Measurements from ENCODE around the gene ZCWPW1. TPM values are rescaled to one million over a fixed set of nuclear protein-coding genes. Genes with fewer than 3 reads are reported as not detected.

ZCWPW1 gene
- total and polyA plus RNA-seq, 2 of the 13 experiments (the other 11 are each of a cell fraction or from before 2014, with no cell fraction given): 2.4 to 2.5 TPM

DNA sequence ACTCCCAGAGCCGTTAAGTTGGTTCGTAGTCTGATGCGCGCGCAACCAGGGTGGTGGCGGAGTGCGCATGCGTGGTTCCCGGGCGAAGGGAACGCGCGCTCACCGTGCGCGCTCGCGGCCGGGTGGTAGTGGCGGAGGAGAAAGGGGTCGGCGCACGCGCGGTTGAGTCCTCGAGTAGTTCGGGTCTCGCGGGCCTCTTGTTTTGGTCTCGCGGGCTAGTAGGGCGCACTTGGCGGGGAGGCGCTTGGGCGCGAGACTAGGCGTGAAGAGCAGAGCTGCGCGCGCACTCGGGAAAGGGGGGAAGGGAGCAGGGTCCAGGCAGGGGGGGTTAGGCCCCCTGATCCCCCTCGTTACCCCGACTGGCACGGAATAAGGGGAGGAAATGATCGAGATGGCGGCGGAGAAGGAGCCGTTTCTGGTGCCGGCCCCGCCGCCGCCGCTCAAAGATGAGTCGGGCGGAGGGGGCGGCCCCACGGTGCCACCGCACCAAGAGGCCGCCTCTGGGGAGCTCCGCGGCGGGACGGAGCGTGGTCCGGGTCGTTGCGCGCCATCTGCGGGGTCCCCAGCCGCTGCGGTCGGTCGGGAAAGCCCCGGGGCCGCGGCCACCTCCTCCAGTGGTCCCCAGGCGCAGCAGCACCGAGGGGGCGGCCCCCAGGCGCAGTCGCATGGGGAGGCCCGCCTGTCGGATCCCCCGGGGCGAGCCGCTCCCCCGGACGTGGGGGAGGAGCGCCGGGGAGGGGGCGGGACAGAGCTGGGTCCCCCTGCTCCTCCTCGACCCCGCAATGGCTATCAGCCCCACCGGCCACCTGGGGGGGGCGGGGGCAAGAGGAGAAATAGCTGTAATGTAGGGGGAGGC is 1.4 kb upstream of the ZCWPW1 start, which contains the start of gene MEPCE (continued):
- TF ChIP-seq, protein P1, sequence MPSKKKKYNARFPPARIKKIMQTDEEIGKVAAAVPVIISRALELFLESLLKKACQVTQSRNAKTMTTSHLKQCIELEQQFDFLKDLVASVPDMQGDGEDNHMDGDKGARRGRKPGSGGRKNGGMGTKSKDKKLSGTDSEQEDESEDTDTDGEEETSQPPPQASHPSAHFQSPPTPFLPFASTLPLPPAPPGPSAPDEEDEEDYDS (CRISPR knock-in tag; IDR thresholded peaks at IDR 0.05): no peak
- TF ChIP-seq ZNF350 (CRISPR knock-in tag; IDR thresholded peaks at IDR 0.05; ENCODE audit: borderline replicate concordance, low read depth): no peak
- no peak for TF ChIP-seq ZNF484 (CRISPR knock-in tag; IDR thresholded peaks at IDR 0.05; ENCODE audit: borderline replicate concordance, low read depth)
- peak; percentile 79 for TF ChIP-seq ZNF777 (CRISPR knock-in tag; IDR thresholded peaks at IDR 0.05)
- no peak for TF ChIP-seq POLR2AphosphoS2 (IDR thresholded peaks at IDR 0.05; ENCODE audit: low read depth, low read length)
- TF ChIP-seq CHCHD3 (CRISPR knock-in tag; IDR thresholded peaks at IDR 0.05): no peak
- TF ChIP-seq, protein P2, sequence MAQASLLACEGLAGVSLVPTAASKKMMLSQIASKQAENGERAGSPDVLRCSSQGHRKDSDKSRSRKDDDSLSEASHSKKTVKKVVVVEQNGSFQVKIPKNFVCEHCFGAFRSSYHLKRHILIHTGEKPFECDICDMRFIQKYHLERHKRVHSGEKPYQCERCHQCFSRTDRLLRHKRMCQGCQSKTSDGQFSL (CRISPR knock-in tag; IDR thresholded peaks at IDR 0.05): 0 out of 2 replicates have a peak, but pooled peaks have one; percentile 16
- TF ChIP-seq, protein P3, sequence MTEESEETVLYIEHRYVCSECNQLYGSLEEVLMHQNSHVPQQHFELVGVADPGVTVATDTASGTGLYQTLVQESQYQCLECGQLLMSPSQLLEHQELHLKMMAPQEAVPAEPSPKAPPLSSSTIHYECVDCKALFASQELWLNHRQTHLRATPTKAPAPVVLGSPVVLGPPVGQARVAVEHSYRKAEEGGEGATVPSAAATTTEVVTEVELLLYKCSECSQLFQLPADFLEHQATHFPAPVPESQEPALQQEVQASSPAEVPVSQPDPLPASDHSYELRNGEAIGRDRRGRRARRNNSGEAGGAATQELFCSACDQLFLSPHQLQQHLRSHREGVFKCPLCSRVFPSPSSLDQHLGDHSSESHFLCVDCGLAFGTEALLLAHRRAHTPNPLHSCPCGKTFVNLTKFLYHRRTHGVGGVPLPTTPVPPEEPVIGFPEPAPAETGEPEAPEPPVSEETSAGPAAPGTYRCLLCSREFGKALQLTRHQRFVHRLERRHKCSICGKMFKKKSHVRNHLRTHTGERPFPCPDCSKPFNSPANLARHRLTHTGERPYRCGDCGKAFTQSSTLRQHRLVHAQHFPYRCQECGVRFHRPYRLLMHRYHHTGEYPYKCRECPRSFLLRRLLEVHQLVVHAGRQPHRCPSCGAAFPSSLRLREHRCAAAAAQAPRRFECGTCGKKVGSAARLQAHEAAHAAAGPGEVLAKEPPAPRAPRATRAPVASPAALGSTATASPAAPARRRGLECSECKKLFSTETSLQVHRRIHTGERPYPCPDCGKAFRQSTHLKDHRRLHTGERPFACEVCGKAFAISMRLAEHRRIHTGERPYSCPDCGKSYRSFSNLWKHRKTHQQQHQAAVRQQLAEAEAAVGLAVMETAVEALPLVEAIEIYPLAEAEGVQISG (CRISPR knock-in tag; IDR thresholded peaks at IDR 0.05): peak; percentile 29
- TF ChIP-seq MED1 (CRISPR knock-in tag; IDR thresholded peaks at IDR 0.05): no peak; the same call in 1 of the 2 replicates
- TF ChIP-seq ZNF564 (CRISPR knock-in tag; IDR thresholded peaks at IDR 0.05): no peak
- peak; percentile 13; the same call in 1 of the 2 replicates for TF ChIP-seq HDAC1 (CRISPR knock-in tag; IDR thresholded peaks at IDR 0.05)
- TF ChIP-seq AGO2 (optimal IDR thresholded peaks at IDR 0.05; ENCODE audit: low read depth, low read length): peak; percentile 94
- TF ChIP-seq IRX3 (CRISPR knock-in tag; IDR thresholded peaks at IDR 0.05; ENCODE audit: borderline replicate concordance, low read depth): no peak
- no peak for TF ChIP-seq CENPT (CRISPR knock-in tag; IDR thresholded peaks at IDR 0.05; ENCODE audit: low read depth)
- TF ChIP-seq ZFP62 (CRISPR knock-in tag; IDR thresholded peaks at IDR 0.05): no peak
- TF ChIP-seq, protein P4, sequence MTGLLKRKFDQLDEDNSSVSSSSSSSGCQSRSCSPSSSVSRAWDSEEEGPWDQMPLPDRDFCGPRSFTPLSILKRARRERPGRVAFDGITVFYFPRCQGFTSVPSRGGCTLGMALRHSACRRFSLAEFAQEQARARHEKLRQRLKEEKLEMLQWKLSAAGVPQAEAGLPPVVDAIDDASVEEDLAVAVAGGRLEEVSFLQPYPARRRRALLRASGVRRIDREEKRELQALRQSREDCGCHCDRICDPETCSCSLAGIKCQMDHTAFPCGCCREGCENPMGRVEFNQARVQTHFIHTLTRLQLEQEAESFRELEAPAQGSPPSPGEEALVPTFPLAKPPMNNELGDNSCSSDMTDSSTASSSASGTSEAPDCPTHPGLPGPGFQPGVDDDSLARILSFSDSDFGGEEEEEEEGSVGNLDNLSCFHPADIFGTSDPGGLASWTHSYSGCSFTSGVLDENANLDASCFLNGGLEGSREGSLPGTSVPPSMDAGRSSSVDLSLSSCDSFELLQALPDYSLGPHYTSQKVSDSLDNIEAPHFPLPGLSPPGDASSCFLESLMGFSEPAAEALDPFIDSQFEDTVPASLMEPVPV (CRISPR knock-in tag; IDR thresholded peaks at IDR 0.05): no peak; the same call in 1 of the 2 replicates
- TF ChIP-seq, protein P5, sequence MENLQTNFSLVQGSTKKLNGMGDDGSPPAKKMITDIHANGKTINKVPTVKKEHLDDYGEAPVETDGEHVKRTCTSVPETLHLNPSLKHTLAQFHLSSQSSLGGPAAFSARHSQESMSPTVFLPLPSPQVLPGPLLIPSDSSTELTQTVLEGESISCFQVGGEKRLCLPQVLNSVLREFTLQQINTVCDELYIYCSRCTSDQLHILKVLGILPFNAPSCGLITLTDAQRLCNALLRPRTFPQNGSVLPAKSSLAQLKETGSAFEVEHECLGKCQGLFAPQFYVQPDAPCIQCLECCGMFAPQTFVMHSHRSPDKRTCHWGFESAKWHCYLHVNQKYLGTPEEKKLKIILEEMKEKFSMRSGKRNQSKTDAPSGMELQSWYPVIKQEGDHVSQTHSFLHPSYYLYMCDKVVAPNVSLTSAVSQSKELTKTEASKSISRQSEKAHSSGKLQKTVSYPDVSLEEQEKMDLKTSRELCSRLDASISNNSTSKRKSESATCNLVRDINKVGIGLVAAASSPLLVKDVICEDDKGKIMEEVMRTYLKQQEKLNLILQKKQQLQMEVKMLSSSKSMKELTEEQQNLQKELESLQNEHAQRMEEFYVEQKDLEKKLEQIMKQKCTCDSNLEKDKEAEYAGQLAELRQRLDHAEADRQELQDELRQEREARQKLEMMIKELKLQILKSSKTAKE (CRISPR knock-in tag; IDR thresholded peaks at IDR 0.05; ENCODE audit: borderline replicate concordance): no peak
- TF ChIP-seq ZBTB7B (CRISPR knock-in tag; IDR thresholded peaks at IDR 0.05): no peak
- no peak for TF ChIP-seq ZNF670 (CRISPR knock-in tag; IDR thresholded peaks at IDR 0.05; ENCODE audit: borderline replicate concordance)

All from HepG2 (cell line).